ENCODE results near the gene RIN3.

RIN3 gene

DNA sequence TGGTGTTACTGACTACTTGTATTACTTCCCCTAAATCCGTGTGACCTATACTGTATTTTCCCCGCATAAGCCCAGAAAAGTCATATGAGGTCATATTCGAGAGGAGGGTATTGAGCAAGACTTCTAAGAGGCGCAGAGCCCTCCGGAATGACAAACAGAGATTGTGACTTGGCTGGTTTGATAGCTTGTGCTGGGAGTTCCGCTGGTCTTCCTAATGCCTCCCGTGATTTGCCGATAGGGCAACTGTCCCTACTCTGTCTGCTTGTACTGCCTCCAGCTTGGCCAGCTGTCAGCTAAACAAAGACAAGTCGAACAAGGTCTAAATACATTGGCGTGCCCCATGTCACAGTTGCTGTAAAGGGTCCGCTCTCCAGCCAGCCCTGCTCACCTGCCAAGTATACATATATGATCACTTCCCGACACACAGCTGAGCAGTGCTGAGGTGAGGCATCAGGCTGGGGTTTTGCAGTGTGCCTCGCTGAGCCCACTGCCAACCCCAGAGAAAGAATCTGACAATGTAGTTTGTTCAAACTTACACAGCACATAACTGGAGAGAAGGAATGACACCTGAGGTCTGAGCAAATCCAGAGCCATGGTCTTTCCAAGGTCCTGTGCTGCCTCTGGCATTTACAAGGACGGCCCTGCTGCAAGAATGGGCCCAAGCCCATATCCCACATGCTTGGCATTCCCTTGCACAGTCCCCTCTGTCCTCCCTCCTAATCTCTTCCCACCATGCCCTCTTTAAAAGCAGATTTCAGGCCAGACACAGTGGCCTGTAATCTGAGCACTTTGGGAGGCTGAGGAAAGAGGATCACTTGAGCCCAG lies 211.1 kb downstream of the RIN3 start:
- H3K9ac ChIP-seq (ENCODE audit: low read depth, low read length) = no peak overlapping the region

DNA sequence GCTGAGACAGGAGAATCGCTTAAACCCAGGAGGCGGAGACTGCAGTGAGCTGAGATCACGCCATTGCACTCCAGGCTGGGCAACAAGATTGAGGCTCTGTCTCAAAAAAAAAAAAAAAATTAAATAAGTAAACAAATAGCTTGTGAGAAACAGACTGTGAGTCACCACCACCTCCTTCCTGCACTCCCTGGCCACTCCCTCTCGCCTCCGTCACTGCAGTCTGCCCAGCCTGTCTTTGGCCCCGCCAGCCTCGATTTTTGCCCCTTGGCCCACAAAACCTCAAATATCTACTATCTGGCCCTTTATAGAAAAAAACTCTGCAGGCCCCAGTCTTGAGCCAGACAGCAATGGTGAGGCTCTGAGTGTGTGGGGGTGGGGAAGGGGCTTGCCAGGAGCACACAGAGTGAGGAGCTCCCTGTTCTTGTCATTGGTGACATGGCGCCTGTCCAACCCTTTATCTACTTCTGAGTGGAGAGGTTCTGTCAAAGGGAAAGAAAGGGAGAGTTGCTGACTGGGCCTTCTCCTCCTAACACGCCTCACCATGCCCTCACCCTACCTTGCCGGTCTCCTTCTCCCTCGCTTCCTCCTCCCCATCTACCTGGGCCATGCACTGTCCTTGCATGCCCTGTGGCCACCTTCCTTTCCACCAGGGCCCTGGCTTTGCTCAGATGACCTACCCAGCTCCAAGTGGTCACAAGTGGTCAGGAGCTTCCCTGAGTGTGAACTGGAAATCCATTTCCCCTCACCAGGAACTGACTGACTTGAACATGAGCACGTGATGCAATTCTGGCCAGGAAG lies 212.8 kb downstream of the RIN3 start:
- no peak overlapping the region for H3K4me3 ChIP-seq (ENCODE audit: low read depth, low read length)
- H3K9me3 ChIP-seq (ENCODE audit: control insufficient read depth, insufficient read depth, low read length) = no peaks in the 10 kb centered on the region
- H3K9ac ChIP-seq (ENCODE audit: low read depth, low read length) = no peak overlapping the region
- H3K27me3 ChIP-seq (ENCODE audit: control insufficient read depth, insufficient read depth, low read length) = no peaks in the 10 kb centered on the region
- no peaks in the 10 kb centered on the region for H3K4me1 ChIP-seq (ENCODE audit: control insufficient read depth, insufficient read depth, low read length)
- no peak overlapping the region for H3K27ac ChIP-seq (ENCODE audit: low read depth, low read length)
- peaks cover 13% of the 10 kb centered on the region for H3K36me3 ChIP-seq (ENCODE audit: control insufficient read depth, insufficient read depth, low read length)

More for the DNA sequence above, 211.1 kb downstream of the RIN3 start:
- Histone ChIP-seq H3K27ac (ENCODE audit: low read depth, low read length) (no peak overlapping the region), H3K4me3 (ENCODE audit: low read depth, low read length) (no peak overlapping the region), H3K36me3 (ENCODE audit: control insufficient read depth, insufficient read depth, low read length) (peaks cover 8% of the 10 kb centered on the region; the same call in 1 of the 2 replicates), H3K4me1 (ENCODE audit: control insufficient read depth, insufficient read depth, low read length) (no peaks in the 10 kb centered on the region), H3K9me3 (ENCODE audit: control insufficient read depth, insufficient read depth, low read length) (no peaks in the 10 kb centered on the region), H3K27me3 (ENCODE audit: control insufficient read depth, insufficient read depth, low read length) (no peaks in the 10 kb centered on the region)

- Histone ChIP-seq H3K27me3 (ENCODE audit: control insufficient read depth, insufficient read depth, low read length) (no peaks in the 10 kb centered on the region), H3K9ac (ENCODE audit: low read depth, low read length) (no peak overlapping the region), H3K4me1 (ENCODE audit: control insufficient read depth, insufficient read depth, low read length) (no peaks in the 10 kb centered on the region), H3K9me3 (ENCODE audit: control insufficient read depth, insufficient read depth, low read length) (no peaks in the 10 kb centered on the region), H3K27ac (ENCODE audit: low read depth, low read length) (no peak overlapping the region), H3K36me3 (ENCODE audit: control insufficient read depth, insufficient read depth, low read length) (peaks cover 18% of the 10 kb centered on the region), H3K4me3 (ENCODE audit: low read depth, low read length) (no peak overlapping the region)
Observed at GRCh38 chr14:92726933-92727262, 213.3 kb downstream of the RIN3 start.

DNA sequence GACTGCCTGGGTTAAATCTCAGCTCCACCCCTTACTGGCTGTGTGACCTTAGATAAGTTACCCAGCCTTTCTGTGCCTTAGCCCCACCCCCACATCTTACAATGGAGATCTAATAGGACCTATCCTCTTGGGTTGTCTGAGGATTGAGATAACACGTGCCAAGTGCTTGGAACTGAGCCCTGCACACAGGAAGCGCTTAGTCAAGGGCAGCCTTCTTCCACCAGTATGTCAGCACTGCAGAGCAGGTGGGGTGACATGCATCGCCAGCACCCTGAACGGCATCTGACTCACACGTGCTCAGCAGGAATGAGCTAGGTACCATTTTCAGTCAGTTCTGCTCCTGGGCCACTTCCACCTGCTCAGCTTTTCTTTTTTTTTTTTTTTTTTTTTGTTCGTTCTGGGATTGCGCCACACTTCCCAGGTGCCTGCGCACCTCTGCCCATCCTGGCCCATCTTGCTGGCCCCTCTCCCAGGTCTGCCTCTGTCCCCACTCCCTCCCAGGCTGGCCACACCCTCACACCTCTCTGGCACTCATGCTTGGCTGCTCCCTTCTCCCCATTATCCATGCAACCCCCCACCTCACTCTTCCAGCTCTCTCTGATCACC lies 215.3 kb downstream of the RIN3 start:
- Histone ChIP-seq H3K27ac (ENCODE audit: low read depth, low read length) (no peak overlapping the region), H3K36me3 (ENCODE audit: control insufficient read depth, insufficient read depth, low read length) (peaks cover 26% of the 10 kb centered on the region), H3K4me3 (ENCODE audit: low read depth, low read length) (no peak overlapping the region), H3K4me1 (ENCODE audit: control insufficient read depth, insufficient read depth, low read length) (no peaks in the 10 kb centered on the region), H3K27me3 (ENCODE audit: control insufficient read depth, insufficient read depth, low read length) (no peaks in the 10 kb centered on the region), H3K9me3 (ENCODE audit: control insufficient read depth, insufficient read depth, low read length) (no peaks in the 10 kb centered on the region), H3K9ac (ENCODE audit: low read depth, low read length) (no peak overlapping the region)

GRCh38 chr14:92729634-92730358 lies 216.2 kb downstream of the RIN3 start:
- no peaks in the 10 kb centered on the region for H3K27me3 ChIP-seq (ENCODE audit: control insufficient read depth, insufficient read depth, low read length)
- no peaks in the 10 kb centered on the region for H3K4me1 ChIP-seq (ENCODE audit: control insufficient read depth, insufficient read depth, low read length)
- H3K4me3 ChIP-seq (ENCODE audit: low read depth, low read length) = no peak overlapping the region
- H3K9me3 ChIP-seq (ENCODE audit: control insufficient read depth, insufficient read depth, low read length) = no peaks in the 10 kb centered on the region
- H3K9ac ChIP-seq (ENCODE audit: low read depth, low read length) = no peak overlapping the region
- peaks cover 23% of the 10 kb centered on the region for H3K36me3 ChIP-seq (ENCODE audit: control insufficient read depth, insufficient read depth, low read length)
- H3K27ac ChIP-seq (ENCODE audit: low read depth, low read length) = no peak overlapping the region

DNA sequence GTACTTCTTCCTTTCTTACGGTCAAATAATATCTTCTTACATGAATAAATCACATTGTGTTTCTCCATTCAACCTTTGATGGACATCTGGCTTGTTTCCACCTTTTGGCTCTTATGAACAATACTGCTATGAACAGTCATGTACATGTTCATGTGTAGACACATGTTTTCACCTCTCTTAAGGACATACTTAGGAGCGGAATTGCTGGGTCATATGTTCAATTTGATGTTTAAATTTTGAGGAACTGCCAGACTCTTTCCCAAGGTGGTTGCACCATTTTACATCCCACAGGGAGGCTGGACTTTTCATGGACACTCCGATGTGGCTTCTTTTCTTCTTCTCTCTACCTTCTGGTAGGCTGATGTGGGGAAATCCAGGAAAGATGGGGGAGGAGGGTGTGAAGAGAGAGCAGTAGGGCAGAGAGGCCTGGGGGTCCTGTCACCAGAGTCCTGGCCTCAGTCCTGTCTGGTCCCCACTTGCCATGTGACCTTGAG lies 218.1 kb downstream of the RIN3 start:
- peaks cover 23% of the 10 kb centered on the region for H3K36me3 ChIP-seq (ENCODE audit: control insufficient read depth, insufficient read depth, low read length)
- H3K27me3 ChIP-seq (ENCODE audit: control insufficient read depth, insufficient read depth, low read length) = no peaks in the 10 kb centered on the region
- no peak overlapping the region for H3K9ac ChIP-seq (ENCODE audit: low read depth, low read length)
- no peak overlapping the region for H3K27ac ChIP-seq (ENCODE audit: low read depth, low read length)
- H3K4me1 ChIP-seq (ENCODE audit: control insufficient read depth, insufficient read depth, low read length) = no peaks in the 10 kb centered on the region
- no peaks in the 10 kb centered on the region for H3K9me3 ChIP-seq (ENCODE audit: control insufficient read depth, insufficient read depth, low read length)
- H3K4me3 ChIP-seq (ENCODE audit: low read depth, low read length) = no peak overlapping the region

- Histone ChIP-seq H3K9me3 (ENCODE audit: control insufficient read depth, insufficient read depth, low read length) (no peaks in the 10 kb centered on the region), H3K27ac (ENCODE audit: low read depth, low read length) (no peak overlapping the region), H3K4me1 (ENCODE audit: control insufficient read depth, insufficient read depth, low read length) (no peaks in the 10 kb centered on the region), H3K36me3 (ENCODE audit: control insufficient read depth, insufficient read depth, low read length) (peaks cover 22% of the 10 kb centered on the region), H3K4me3 (ENCODE audit: low read depth, low read length) (no peak overlapping the region), H3K9ac (ENCODE audit: low read depth, low read length) (no peak overlapping the region), H3K27me3 (ENCODE audit: control insufficient read depth, insufficient read depth, low read length) (no peaks in the 10 kb centered on the region)
Observed at GRCh38 chr14:92733007-92733406, 219.4 kb downstream of the RIN3 start.

DNA sequence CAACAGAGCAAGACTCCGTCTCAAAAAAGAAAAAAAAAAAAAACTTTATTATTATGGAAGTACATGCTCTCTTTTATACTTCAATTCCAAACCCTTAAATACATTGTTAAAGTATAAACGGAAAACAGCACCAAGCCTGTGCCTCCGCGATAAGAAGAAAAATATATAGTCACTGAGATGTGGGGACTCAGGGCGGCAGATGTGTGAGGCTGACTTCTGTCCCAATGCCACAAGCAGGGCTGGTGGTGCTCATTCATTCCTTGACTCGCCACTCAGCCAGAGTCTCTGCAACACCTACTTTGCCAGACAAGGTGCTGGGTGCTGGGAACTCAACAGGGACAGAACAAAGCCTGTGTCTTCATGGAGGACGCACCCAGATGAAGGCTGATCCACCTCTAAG lies 221.0 kb downstream of the RIN3 start:
- H3K9ac ChIP-seq (ENCODE audit: low read depth, low read length) = no peak overlapping the region
- no peak overlapping the region for H3K4me3 ChIP-seq (ENCODE audit: low read depth, low read length)
- no peaks in the 10 kb centered on the region for H3K9me3 ChIP-seq (ENCODE audit: control insufficient read depth, insufficient read depth, low read length)
- no peaks in the 10 kb centered on the region for H3K4me1 ChIP-seq (ENCODE audit: control insufficient read depth, insufficient read depth, low read length)
- peaks cover 18% of the 10 kb centered on the region for H3K36me3 ChIP-seq (ENCODE audit: control insufficient read depth, insufficient read depth, low read length)
- no peaks in the 10 kb centered on the region for H3K27me3 ChIP-seq (ENCODE audit: control insufficient read depth, insufficient read depth, low read length)
- no peak overlapping the region for H3K27ac ChIP-seq (ENCODE audit: low read depth, low read length)

GRCh38 chr14:92735344-92735743 lies 221.8 kb downstream of the RIN3 start:
- Histone ChIP-seq H3K27ac (ENCODE audit: low read depth, low read length) (no peak overlapping the region), H3K4me3 (ENCODE audit: low read depth, low read length) (no peak overlapping the region), H3K4me1 (ENCODE audit: control insufficient read depth, insufficient read depth, low read length) (no peaks in the 10 kb centered on the region), H3K9me3 (ENCODE audit: control insufficient read depth, insufficient read depth, low read length) (no peaks in the 10 kb centered on the region), H3K27me3 (ENCODE audit: control insufficient read depth, insufficient read depth, low read length) (no peaks in the 10 kb centered on the region), H3K9ac (ENCODE audit: low read depth, low read length) (no peak overlapping the region), H3K36me3 (ENCODE audit: control insufficient read depth, insufficient read depth, low read length) (peaks cover 18% of the 10 kb centered on the region)

DNA sequence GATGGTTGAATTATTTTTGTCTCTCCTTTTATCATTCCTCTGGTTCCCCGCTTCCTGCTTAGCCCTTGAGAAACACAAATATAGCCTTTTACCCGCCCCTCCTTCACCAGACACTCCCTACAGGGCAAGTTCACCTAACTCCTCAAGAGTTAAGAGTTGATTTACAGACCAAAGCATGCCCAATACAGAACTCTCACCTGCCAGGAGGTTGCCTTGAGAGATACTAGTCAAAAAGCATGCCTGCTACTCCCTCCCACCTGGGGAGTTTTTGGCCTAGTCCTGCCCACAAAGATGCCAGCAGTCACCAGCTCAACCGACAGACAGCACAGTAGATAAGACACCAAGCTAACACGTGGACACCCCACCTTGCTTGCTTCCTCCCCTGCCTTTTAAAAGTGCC lies 223.6 kb downstream of the RIN3 start:
- Histone ChIP-seq H3K27me3 (ENCODE audit: control insufficient read depth, insufficient read depth, low read length) (no peaks in the 10 kb centered on the region), H3K4me1 (ENCODE audit: control insufficient read depth, insufficient read depth, low read length) (no peaks in the 10 kb centered on the region), H3K9ac (ENCODE audit: low read depth, low read length) (no peak overlapping the region), H3K27ac (ENCODE audit: low read depth, low read length) (no peak overlapping the region), H3K36me3 (ENCODE audit: control insufficient read depth, insufficient read depth, low read length) (peaks cover 7% of the 10 kb centered on the region), H3K4me3 (ENCODE audit: low read depth, low read length) (no peak overlapping the region), H3K9me3 (ENCODE audit: control insufficient read depth, insufficient read depth, low read length) (no peaks in the 10 kb centered on the region)
